SH-SY5Y (cell line): ENCODE measurements around the gene PATJ.

Experiments
- GATA2 ChIP-seq: IDR thresholded peaks from 2 replicates; pipeline ENCODE4 v1.6.1; 2011; ENCODE audit warnings: mild to moderate bottlenecking, low read depth, low read length
- GATA3 ChIP-seq: IDR thresholded peaks from 2 replicates; pipeline ENCODE4 v1.6.1; 2011; ENCODE audit warnings: low read depth, mild to moderate bottlenecking, low read length, moderate library complexity

Gene PATJ

DNA sequence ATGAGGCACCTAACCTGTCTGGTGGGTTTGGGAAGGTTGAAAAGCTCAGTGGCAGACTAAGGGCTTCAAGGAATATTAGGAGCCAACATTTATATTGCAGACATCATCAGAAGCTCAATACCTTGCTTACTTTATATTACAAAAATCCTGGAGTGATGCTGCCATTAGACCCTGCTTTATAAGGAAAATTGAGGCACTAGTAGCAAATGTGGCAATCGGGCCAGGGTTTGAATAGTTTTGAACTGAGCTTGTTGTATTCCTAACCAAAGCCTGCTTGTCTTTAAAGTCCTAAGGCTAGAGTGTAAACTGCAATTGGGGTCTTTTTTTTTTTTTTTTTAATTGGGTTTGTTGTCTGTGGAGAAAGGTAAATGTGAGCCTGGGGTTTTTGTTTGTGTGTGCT, 466.7 kb downstream of the PATJ start:
- TF ChIP-seq GATA3: no peak
- no peak for TF ChIP-seq GATA2

DNA sequence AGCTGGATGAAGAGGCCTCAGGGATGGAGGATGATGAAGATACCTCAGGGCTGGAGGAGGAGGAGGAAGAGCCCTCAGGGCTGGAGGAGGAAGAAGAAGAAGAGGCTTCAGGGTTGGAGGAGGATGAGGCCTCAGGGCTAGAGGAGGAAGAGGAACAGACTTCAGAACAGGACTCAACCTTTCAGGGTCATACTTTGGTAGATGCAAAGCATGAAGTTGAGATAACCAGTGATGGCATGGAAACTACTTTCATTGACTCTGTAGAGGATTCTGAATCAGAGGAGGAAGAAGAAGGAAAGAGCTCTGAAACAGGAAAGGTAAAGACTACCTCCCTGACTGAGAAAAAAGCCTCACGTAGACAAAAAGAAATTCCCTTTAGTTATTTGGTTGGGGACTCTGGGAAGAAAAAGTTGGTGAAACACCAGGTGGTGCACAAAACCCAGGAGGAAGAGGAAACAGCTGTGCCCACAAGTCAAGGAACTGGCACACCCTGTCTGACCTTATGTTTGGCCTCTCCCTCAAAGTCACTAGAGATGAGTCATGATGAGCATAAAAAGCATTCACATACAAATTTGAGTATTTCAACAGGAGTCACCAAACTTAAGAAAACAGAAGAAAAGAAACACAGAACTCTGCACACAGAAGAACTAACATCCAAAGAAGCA, 467.8 kb downstream of the PATJ start:
- no peak for TF ChIP-seq GATA3
- no peak for TF ChIP-seq GATA2

DNA sequence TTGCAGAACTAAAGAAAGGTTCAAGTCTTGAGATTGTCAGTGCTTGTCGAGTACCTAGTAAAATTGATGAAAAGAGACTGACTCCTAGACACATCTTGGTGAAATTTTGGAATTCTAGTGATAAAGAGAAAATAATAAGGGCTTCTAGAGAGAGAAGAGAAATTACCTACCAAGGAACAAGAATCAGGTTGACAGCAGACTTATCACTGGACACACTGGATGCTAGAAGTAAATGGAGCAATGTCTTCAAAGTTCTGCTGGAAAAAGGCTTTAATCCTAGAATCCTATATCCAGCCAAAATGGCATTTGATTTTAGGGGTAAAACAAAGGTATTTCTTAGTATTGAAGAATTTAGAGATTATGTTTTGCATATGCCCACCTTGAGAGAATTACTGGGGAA, 468.7 kb downstream of the PATJ start:
- TF ChIP-seq GATA3: no peak
- no peak for TF ChIP-seq GATA2

DNA sequence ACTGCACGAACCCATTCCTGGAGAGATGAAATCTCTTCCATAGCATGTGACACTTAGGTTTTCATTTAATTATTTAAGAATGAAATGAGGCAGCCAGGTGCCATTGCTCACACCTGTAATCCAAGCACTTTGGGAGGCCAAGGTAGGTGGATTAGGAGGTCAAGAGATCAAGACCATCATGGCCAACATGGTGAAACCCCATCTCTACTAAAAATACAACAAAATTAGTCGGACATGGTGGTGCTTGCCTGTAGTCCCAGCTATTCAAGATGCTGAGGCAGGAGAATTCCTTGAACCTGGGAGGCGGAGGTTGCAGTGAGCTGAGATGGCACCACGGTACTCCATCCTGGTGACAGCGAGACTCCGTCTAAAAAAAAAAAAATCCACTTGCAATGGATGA, 470.1 kb downstream of the PATJ start:
- TF ChIP-seq GATA3: no peak
- no peak for TF ChIP-seq GATA2

DNA sequence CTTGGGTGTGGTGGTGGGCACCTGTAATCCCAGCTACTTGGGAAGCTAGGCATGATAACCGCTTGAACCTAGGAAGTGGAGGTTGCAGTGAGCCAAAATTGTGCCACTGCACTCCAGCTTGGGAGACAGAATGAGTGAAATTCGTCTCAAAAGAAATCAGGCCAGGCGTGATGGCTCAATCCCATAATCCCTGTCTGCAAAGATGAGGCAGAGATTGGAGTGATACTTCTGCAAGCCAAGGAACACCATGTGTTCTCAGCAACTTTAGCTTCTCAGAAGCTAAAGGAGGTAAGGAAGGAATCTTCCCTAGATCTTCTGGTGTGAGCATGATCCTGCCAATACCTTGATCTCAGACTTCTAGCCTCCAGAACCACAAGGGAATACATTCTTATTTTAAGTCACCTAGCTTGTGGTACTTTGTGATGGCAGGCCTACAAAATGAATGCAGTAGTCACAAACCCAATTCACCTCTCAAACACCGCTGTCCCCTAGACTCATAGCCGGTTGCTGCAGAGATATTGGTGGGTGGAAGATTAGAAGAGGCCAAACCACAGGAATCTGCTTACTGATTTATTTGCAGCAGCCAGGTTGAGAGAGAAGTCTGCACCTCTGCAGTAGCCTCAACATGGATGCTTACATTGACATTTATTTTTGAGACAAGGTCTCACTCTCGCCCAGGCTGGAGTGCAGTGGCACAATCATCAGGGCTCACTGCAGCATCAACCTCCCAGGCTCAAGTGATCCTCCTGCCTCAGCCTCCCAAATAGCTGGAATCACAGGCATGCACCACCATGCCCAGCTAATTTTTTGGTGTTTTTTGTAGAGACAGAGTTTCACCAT, 471.0 kb downstream of the PATJ start:
- no peak for TF ChIP-seq GATA2
- TF ChIP-seq GATA3: no peak

DNA sequence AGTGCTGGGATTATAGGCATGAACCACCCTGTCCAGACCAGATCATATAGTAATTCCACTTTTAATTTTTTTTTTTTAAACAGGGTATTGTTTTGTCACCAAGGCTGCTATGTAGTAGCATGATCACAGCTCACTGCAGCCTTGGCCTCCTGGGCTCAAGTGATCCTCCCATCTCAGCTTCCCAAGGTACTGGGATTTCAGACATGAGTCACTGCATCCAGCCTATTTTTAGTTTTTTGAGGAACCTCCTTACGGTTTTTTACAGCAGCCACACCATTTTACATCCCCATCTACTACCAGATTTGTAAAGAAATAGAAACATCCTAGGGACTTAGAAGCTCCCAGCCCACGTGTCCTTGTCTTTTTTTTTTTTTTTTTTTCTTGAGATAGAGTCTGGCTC, 476.3 kb downstream of the PATJ start:
- TF ChIP-seq GATA3 (no peak), GATA2 (no peak)

DNA sequence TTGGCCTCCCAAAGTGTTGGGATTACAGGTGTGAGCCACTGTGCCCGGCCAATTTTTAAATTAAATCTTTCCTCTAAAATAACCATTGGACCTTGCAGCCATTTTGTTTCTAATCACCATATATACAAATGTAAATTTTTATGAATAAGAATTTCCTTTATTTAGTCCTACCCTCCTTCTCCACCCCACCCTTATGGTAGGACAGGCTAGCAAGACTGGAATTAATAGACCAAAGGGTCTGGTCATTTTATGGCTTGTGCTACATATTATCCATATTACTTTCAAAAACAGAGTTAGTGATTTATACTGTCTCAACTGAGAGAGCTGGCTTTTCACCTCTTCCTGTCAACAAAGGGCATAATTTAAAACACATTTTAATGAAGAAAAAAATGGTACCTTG, 478.9 kb downstream of the PATJ start:
- TF ChIP-seq GATA2 (no peak), GATA3 (no peak)

DNA sequence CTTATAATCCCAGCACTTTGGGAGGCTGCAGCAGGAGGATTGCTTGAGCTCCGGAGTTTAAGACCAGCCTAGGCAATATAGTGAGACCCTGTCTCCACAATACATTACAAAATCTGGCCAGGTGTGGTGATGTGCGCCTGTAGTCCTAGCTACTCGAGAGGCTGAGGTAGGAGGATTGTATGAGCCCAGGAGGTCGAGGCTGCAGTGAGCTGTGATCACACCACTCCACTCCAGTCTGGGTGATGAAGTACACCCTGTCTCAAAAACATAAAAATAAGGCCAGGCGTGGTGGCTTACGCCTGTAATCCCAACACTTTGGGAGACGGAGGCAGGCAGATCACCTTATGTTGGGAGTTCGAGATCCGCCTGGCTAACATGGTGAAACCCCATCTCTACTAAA, 480.0 kb downstream of the PATJ start:
- TF ChIP-seq GATA2 (no peak), GATA3 (no peak)

DNA sequence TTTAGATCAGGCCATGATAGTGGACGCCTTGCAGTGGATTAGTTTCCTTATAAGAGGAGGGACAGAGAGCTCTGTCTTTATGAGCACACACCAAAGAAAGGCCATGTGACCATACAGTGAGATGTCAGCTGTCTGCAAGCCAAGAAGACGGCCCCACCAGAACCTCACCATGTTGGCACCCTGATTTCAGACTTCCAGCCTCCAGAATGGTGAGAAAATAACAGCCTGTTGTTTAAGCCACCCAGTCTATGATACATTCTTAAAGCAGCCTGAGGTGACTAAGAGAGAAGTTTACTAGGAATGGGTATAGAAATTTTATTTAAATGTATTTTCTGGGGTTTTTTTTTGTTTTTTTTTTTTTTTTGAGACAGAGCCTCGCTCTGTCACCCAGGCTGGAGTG, 481.9 kb downstream of the PATJ start:
- no peak for TF ChIP-seq GATA3
- TF ChIP-seq GATA2: no peak

DNA sequence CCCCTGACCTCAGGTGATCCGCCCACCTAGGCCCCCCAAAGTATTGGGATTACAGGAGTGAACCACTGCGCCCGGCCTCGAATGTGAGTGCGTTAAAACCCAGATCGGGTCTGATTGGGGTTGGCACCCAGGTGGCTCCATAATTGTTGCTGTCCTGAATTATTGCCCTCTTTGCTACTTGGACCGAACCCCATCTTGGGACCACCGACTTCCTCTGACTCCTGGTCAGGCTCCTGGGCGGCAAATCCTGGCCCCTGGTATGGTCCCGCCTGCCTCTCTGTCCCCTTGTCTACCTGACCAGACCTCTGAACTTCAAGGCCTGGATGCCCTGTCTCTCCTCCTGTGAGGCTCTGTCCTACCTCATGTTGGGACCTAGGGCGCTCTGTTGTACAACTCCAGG, 485.2 kb downstream of the PATJ start:
- TF ChIP-seq GATA3 (no peak), GATA2 (no peak)
